Measurements from ENCODE around the gene ZNF580. TPM values are rescaled to one million over a fixed set of nuclear protein-coding genes. Genes with fewer than 3 reads are reported as not detected.
A peak's percentile ranks its signal among the peaks of the same experiment; 100 is the strongest.

The ZNF580 gene
- total RNA-seq, 1 donor, result 6.5 TPM

DNA sequence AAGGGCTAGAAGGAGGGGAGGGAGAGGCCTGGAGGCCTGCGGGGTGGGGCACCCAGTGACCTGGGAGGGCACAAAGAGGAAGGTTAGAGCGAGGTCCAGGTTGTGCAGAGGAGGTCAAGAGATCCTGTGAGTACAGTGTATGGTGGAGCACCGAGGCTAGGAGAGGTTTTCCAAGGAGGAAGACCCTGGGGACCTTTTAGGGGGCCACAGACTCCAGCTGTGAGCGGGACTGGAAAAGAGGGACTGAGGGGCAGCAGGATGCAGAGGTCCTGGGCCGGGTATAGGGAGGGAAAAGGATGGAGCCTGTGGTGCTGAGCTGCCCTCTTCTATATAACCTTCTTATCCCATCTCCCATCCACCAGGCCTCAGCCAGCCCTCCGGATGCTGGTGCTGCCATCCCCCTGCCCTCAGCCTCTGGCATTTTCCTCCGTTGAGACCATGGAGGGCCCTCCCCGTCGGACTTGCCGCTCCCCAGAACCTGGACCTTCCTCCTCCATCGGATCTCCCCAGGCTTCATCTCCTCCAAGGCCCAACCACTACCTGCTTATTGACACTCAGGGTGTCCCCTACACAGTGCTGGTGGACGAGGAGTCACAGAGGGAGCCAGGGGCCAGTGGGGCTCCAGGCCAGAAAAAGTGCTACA lies 3.5 kb downstream of the ZNF580 start:
- Histone ChIP-seq H3K9me3 (ENCODE audit: low read depth, low read length) (no peaks in the 10 kb centered on the region), H3K4me1 (ENCODE audit: insufficient read depth, low read length) (peaks cover 36% of the 10 kb centered on the region), H3K4me3 (ENCODE audit: insufficient read depth, low read length) (peak overlapping the region; percentile 85), H3K79me2 (ENCODE audit: insufficient read depth, low read length) (peaks cover 34% of the 10 kb centered on the region), H3K27me3 (ENCODE audit: insufficient read depth, low read length) (no peaks in the 10 kb centered on the region), H2AFZ (ENCODE audit: low read length) (no peak overlapping the region), H3K27ac (ENCODE audit: low read depth, low read length) (peak overlapping the region; percentile 72), H3K4me2 (ENCODE audit: insufficient read depth, low read length) (peak overlapping the region; percentile 98), H3K36me3 (ENCODE audit: insufficient read depth, low read length) (peaks cover 15% of the 10 kb centered on the region), H4K20me1 (ENCODE audit: insufficient read depth, low read length) (no peaks in the 10 kb centered on the region)
- TF ChIP-seq, protein P1, sequence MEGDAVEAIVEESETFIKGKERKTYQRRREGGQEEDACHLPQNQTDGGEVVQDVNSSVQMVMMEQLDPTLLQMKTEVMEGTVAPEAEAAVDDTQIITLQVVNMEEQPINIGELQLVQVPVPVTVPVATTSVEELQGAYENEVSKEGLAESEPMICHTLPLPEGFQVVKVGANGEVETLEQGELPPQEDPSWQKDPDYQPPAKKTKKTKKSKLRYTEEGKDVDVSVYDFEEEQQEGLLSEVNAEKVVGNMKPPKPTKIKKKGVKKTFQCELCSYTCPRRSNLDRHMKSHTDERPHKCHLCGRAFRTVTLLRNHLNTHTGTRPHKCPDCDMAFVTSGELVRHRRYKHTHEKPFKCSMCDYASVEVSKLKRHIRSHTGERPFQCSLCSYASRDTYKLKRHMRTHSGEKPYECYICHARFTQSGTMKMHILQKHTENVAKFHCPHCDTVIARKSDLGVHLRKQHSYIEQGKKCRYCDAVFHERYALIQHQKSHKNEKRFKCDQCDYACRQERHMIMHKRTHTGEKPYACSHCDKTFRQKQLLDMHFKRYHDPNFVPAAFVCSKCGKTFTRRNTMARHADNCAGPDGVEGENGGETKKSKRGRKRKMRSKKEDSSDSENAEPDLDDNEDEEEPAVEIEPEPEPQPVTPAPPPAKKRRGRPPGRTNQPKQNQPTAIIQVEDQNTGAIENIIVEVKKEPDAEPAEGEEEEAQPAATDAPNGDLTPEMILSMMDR (IDR thresholded peaks at IDR 0.05; ENCODE audit: extremely low read depth, low read depth, low read length), result no peak
- peak; percentile 89 for DNase-seq (ENCODE audit: insufficient read length, low spot score, missing footprints)

DNA sequence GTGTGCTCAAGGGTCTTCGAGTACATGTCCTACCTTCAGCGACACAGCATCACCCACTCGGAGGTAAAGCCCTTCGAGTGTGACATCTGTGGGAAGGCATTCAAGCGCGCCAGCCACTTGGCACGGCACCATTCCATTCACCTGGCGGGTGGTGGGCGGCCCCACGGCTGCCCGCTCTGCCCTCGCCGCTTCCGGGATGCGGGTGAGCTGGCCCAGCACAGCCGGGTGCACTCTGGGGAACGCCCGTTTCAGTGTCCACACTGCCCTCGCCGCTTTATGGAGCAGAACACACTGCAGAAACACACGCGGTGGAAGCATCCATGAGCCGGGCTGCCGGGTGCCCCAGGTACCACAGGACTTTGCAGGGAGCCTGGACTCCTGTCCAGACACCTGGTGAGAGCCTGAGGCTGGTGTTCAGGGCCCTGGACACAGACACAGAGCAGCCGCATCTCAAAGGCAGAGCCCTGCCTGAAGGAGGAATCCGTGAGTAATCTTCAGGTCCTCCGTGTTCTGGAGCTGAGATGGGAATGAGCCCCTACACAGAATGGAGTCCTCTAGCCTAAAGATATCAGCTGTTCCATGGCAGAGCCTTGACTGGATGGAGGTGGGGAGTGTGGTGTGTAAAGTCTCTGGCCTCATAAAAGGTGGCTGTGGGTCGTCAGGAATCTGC lies 4.2 kb downstream of the ZNF580 start:
- no peaks in the 10 kb centered on the region for H4K20me1 ChIP-seq (ENCODE audit: insufficient read depth, low read length)
- peak overlapping the region; percentile 85 for H3K4me3 ChIP-seq (ENCODE audit: insufficient read depth, low read length)
- no peaks in the 10 kb centered on the region for H3K27me3 ChIP-seq (ENCODE audit: insufficient read depth, low read length)
- H2AFZ ChIP-seq (ENCODE audit: low read length), result no peak overlapping the region
- peaks cover 33% of the 10 kb centered on the region for H3K4me1 ChIP-seq (ENCODE audit: insufficient read depth, low read length)
- no peaks in the 10 kb centered on the region for H3K9me3 ChIP-seq (ENCODE audit: low read depth, low read length)
- peaks cover 34% of the 10 kb centered on the region for H3K79me2 ChIP-seq (ENCODE audit: insufficient read depth, low read length)
- peak; percentile 87 for DNase-seq (ENCODE audit: insufficient read length, low spot score, missing footprints)
- peaks cover 15% of the 10 kb centered on the region for H3K36me3 ChIP-seq (ENCODE audit: insufficient read depth, low read length)
- TF ChIP-seq, protein P1 (IDR thresholded peaks at IDR 0.05; ENCODE audit: extremely low read depth, low read depth, low read length), result no peak
- H3K27ac ChIP-seq (ENCODE audit: low read depth, low read length), result no peak overlapping the region
- peak overlapping the region; percentile 98 for H3K4me2 ChIP-seq (ENCODE audit: insufficient read depth, low read length)

DNA sequence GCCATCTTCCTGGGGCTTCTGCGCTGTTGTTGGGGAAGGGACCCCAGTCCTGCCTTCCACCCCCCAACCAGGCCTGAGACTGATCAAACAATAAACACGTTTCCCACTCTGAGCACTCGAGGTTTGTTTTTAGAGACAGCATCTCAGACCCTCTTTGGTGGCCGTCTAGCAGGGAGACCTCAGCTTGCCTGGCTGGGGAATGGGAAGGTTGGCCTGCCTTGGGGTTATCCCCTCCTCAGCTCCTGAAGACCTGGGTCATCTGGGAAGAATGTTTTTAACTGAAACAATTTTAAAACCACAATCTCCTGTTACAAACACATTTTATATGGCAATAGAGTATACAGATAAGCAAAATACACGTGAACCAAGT lies 4.7 kb downstream of the ZNF580 start:
- Histone ChIP-seq H2AFZ (ENCODE audit: low read length) (no peak overlapping the region), H3K4me1 (ENCODE audit: insufficient read depth, low read length) (peaks cover 29% of the 10 kb centered on the region), H3K36me3 (ENCODE audit: insufficient read depth, low read length) (peaks cover 15% of the 10 kb centered on the region), H3K4me3 (ENCODE audit: insufficient read depth, low read length) (no peak overlapping the region), H4K20me1 (ENCODE audit: insufficient read depth, low read length) (no peaks in the 10 kb centered on the region), H3K79me2 (ENCODE audit: insufficient read depth, low read length) (peaks cover 34% of the 10 kb centered on the region), H3K4me2 (ENCODE audit: insufficient read depth, low read length) (no peak overlapping the region), H3K27ac (ENCODE audit: low read depth, low read length) (no peak overlapping the region), H3K9me3 (ENCODE audit: low read depth, low read length) (no peaks in the 10 kb centered on the region), H3K27me3 (ENCODE audit: insufficient read depth, low read length) (no peaks in the 10 kb centered on the region)
- TF ChIP-seq, protein P1 (IDR thresholded peaks at IDR 0.05; ENCODE audit: extremely low read depth, low read depth, low read length), result no peak
- peak; percentile 62 for DNase-seq (ENCODE audit: insufficient read length, low spot score, missing footprints)
